Measurements from ENCODE around the gene CNTN5.

GRCh38 chr11:99593197-99593596, 572.4 kb downstream of the CNTN5 start:
- TF ChIP-seq CTCF (tag by site-specific recombination; IDR thresholded peaks at IDR 0.05), result no peak
- no peak for TF ChIP-seq ZNF426 (tag by site-specific recombination; IDR thresholded peaks at IDR 0.05)
- no peak for TF ChIP-seq ZNF792 (tag by site-specific recombination; IDR thresholded peaks at IDR 0.05)
- TF ChIP-seq RBAK (tag by site-specific recombination; IDR thresholded peaks at IDR 0.05), result no peak
- no peak for TF ChIP-seq MYNN (tag by site-specific recombination; IDR thresholded peaks at IDR 0.05; ENCODE audit: borderline replicate concordance)

Measured in HEK293 (cell line).